HEK293 (cell line): Measurements from ENCODE around the gene PRG2.

Experiments
- CTCF ChIA-PET: fragments of 350-600 bp; formaldehyde crosslinking; extraction: SDS; loops from one replicate; lab custom pipeline; 2021; ENCODE audit warnings: antibody characterized with exemption; lab: Yijun Ruan, JAX
- POLR2A ChIA-PET: fragments of 300-600 bp; formaldehyde crosslinking; extraction: SDS; loops from one replicate; lab custom pipeline; 2020; ENCODE audit warnings: antibody characterized with exemption, inconsistent platforms; lab: Yijun Ruan, JAX
- H3K27ac ChIP-seq: fragments of 200-500 bp; sonication (Bioruptor generic); 2 replicates; pipeline ENCODE4 v1.5.1; 2014; ENCODE audit warnings: low read depth, low read length, control low read depth, inconsistent platforms; ENCODE audit errors: extremely low read depth
- H3K36me3 ChIP-seq, 2 experiments: fragments of 200-500 bp in 1 of 2; sonication (Bioruptor generic) in 1 of 2; 1 replicate in 1 of 2; 2 replicates in 1 of 2; pipeline ENCODE4 v1.5.1; 2014 to 2017; ENCODE audit warnings: inconsistent platforms in 2 of 2, low read length in 2 of 2; ENCODE audit not compliant: control insufficient read depth in 2 of 2, insufficient read depth in 1 of 2
- H3K4me1 ChIP-seq: fragments of 200-500 bp; sonication (Bioruptor generic); 2 replicates; pipeline ENCODE4 v1.5.1; 2014; ENCODE audit warnings: mild to moderate bottlenecking, low read length, inconsistent platforms; ENCODE audit not compliant: control insufficient read depth, insufficient read depth
- H3K4me3 ChIP-seq: 2 replicates; pipeline ENCODE4 v1.5.1; 2011; ENCODE audit warnings: low read depth, mild to moderate bottlenecking, control low read depth, low read length, moderate library complexity
- H3K9me3 ChIP-seq: fragments of 200-500 bp; sonication (Bioruptor generic); 2 replicates; pipeline ENCODE4 v1.5.1; 2014; ENCODE audit warnings: low read depth, low read length, inconsistent platforms; ENCODE audit not compliant: control insufficient read depth, insufficient read depth
- HOXC10 ChIP-seq: sonication (generic); formaldehyde crosslinking; IDR thresholded peaks from 2 replicates; pipeline ENCODE4 v1.8.1; 2023; ENCODE audit warnings: mild to moderate bottlenecking, missing genetic modification reagents
- KLF8 ChIP-seq: fragments of 450-650 bp; formaldehyde crosslinking; IDR thresholded peaks from 2 replicates; pipeline ENCODE4 v1.5.1; 2016; ENCODE audit warnings: missing biosample characterization, missing genetic modification characterization
- SCRT2 ChIP-seq: fragments of 450-650 bp; formaldehyde crosslinking; IDR thresholded peaks from 2 replicates; pipeline ENCODE4 v1.5.1; 2016; ENCODE audit warnings: missing biosample characterization, missing genetic modification characterization
- SETDB1 ChIP-seq: IDR thresholded peaks from one replicate; pipeline ENCODE4 v1.6.1; 2017; ENCODE audit warnings: mild to moderate bottlenecking, low read length, moderate library complexity, mixed read lengths; ENCODE audit not compliant: insufficient read length
- ZNF416 ChIP-seq: fragments of 450-650 bp; formaldehyde crosslinking; IDR thresholded peaks from 2 replicates; pipeline ENCODE4 v1.5.1; 2016; ENCODE audit warnings: missing biosample characterization, missing genetic modification characterization
- ZNF544 ChIP-seq: fragments of 450-650 bp; formaldehyde crosslinking; IDR thresholded peaks from 2 replicates; pipeline ENCODE4 v1.5.0; 2017; ENCODE audit warnings: missing biosample characterization, missing genetic modification characterization
- ZNF610 ChIP-seq: fragments of 450-650 bp; formaldehyde crosslinking; IDR thresholded peaks from 2 replicates; pipeline ENCODE4 v1.5.1; 2016; ENCODE audit warnings: missing biosample characterization, missing genetic modification characterization, borderline replicate concordance
- ZNF707 ChIP-seq: fragments of 450-650 bp; formaldehyde crosslinking; IDR thresholded peaks from 2 replicates; pipeline ENCODE4 v1.5.1; 2016; ENCODE audit warnings: missing biosample characterization, missing genetic modification characterization
- ZSCAN16 ChIP-seq: fragments of 450-650 bp; formaldehyde crosslinking; IDR thresholded peaks from 2 replicates; pipeline ENCODE4 v1.5.1; 2016; ENCODE audit warnings: missing biosample characterization, missing genetic modification characterization
- TF ChIP-seq, protein P1 (sequence below): fragments of 450-650 bp; formaldehyde crosslinking; IDR thresholded peaks from 2 replicates; pipeline ENCODE4 v1.5.1; 2016; ENCODE audit warnings: missing biosample characterization, missing genetic modification characterization, low read depth
- TF ChIP-seq, protein P2 (sequence below): fragments of 450-650 bp; formaldehyde crosslinking; IDR thresholded peaks from 2 replicates; pipeline ENCODE4 v1.5.1; 2016; ENCODE audit warnings: missing biosample characterization, missing genetic modification characterization
- TF ChIP-seq, protein P3 (sequence below): fragments of 450-650 bp; formaldehyde crosslinking; IDR thresholded peaks from 2 replicates; pipeline ENCODE4 v1.5.1; 2016; ENCODE audit warnings: missing biosample characterization, missing genetic modification characterization
- TF ChIP-seq, protein P4 (sequence below): fragments of 450-650 bp; formaldehyde crosslinking; IDR thresholded peaks from 2 replicates; pipeline ENCODE4 v1.5.1; 2016; ENCODE audit warnings: missing biosample characterization, missing genetic modification characterization
- TF ChIP-seq, protein P5 (sequence below): fragments of 450-650 bp; formaldehyde crosslinking; IDR thresholded peaks from 2 replicates; pipeline ENCODE4 v1.5.1; 2016; ENCODE audit warnings: missing biosample characterization, missing genetic modification characterization, borderline replicate concordance
- TF ChIP-seq, protein P6 (sequence below): fragments of 450-650 bp; IDR thresholded peaks from 2 replicates; pipeline ENCODE4 v1.5.1; 2018; ENCODE audit warnings: missing biosample characterization, missing genetic modification characterization

PRG2 gene

DNA sequence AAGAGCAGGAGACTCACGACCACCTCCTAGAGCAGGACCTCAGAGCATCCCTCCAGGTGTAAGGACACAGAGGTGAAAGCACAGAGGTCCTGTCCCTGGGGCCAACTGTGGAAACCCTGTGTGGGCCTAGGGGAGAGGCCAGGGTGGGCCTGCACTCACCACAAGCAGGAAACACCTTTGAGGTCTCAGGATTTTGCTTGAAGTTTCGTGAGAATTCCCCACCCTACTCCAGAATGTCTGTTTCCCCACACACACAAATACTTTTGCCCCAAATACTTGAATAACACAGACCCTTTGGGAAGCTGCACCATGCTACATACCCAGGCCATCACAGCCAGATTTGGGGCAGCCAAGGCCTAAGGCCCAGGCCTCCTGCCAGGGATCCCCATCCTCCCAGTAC lies 18.3 kb upstream of the PRG2 start (continued):
- TF ChIP-seq, protein P1, sequence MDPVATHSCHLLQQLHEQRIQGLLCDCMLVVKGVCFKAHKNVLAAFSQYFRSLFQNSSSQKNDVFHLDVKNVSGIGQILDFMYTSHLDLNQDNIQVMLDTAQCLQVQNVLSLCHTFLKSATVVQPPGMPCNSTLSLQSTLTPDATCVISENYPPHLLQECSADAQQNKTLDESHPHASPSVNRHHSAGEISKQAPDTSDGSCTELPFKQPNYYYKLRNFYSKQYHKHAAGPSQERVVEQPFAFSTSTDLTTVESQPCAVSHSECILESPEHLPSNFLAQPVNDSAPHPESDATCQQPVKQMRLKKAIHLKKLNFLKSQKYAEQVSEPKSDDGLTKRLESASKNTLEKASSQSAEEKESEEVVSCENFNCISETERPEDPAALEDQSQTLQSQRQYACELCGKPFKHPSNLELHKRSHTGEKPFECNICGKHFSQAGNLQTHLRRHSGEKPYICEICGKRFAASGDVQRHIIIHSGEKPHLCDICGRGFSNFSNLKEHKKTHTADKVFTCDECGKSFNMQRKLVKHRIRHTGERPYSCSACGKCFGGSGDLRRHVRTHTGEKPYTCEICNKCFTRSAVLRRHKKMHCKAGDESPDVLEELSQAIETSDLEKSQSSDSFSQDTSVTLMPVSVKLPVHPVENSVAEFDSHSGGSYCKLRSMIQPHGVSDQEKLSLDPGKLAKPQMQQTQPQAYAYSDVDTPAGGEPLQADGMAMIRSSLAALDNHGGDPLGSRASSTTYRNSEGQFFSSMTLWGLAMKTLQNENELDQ (tag by site-specific recombination) = no peak
- no peak for TF ChIP-seq ZNF416 (tag by site-specific recombination)
- TF ChIP-seq, protein P2, sequence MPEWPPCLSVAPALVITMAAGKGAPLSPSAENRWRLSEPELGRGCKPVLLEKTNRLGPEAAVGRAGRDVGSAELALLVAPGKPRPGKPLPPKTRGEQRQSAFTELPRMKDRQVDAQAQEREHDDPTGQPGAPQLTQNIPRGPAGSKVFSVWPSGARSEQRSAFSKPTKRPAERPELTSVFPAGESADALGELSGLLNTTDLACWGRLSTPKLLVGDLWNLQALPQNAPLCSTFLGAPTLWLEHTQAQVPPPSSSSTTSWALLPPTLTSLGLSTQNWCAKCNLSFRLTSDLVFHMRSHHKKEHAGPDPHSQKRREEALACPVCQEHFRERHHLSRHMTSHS (tag by site-specific recombination) = no peak
- TF ChIP-seq, all 188 proteins: peak for 0

DNA sequence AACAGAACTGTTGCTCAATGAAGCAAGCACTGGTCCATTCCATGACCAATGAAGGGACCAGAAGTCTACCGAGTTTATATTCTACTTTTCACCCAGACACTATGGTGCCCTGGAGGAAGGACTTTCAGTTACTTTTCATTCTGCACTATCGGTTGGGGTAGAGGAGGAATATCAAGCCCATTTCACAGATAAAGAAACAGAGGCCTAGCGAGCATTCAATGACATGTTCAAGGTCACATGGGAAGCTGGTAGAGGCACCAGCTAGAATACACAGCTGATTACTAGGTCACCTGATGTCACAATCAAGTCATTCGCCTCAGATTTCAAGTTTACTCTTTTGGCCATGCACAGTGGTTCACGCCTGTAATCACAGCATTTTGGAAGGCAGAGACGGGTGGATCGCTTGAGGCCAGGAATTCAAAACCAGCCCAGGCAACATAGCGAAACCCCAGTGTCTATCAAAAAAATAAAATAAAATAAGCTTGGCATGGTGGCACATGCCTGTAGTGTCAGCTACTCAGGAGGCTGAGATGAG lies 17.6 kb upstream of the PRG2 start:
- Histone ChIP-seq H3K36me3 (no peaks in the 10 kb centered on the region), H3K4me1 (no peaks in the 10 kb centered on the region), H3K9me3 (no peaks in the 10 kb centered on the region), H3K4me3 (no peak overlapping the region), H3K27ac (no peak overlapping the region)
- CTCF ChIA-PET = interaction anchor here (0.6 to 2.0 kb wide), 3 partner anchors 58 to 302 kb away, joined by 3 to 9 read pairs (median 5); no protein-coding TSS in a partner anchor
- TF ChIP-seq ZNF610 (tag by site-specific recombination) = no peak
- POLR2A ChIA-PET = no interaction called here

DNA sequence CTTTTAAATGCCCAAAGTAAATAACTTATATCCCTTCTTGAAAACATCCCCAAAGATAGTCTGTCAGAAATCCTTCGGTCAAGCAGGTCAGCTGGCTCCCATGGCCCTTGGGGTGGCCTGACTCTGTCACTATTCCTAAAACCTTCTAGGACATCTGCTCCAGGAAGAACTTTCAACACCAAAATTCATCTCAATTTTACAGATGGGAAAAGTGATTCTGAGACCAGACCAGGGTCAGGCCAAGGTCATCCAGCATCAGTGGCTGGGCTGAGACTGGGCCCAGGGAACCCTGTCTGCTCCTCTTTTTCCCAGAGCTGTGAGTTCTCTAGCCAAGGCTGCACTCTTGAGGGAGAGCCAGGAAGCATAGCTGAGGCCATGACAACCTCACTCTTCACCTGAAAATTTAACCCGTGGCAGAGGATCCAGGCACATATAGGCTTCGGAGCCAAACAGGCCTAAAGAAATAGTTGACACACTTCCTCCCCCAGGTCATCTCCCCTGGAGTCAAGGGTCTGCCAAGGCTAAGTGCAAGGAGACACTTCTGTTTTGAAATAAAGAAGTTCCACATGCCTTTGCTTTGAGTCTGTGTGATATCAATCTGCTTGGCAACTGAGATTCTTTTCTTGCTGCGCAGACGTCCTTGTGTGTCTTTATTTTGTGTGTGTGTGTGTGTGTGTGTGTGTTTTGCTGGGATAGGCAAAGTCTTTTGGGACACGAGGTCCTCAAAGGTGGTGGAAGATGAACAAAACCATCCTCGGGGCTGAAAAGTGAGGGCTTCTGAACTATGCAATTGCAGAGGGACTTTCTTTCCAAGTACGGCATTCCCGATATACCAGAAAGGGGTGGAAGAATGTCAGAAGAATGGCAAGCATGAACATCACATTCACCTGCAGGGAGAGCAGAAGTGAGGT lies 16.8 kb upstream of the PRG2 start:
- ChIA-PET POLR2A (interaction anchor here (0.6 kb wide), 1 partner anchor 70 kb away, joined by 4 read pairs; no protein-coding TSS in a partner anchor), CTCF (interaction anchor here (2.0 kb wide), 1 partner anchor 57 kb away, joined by 9 read pairs; no protein-coding TSS in a partner anchor)
- Histone ChIP-seq H3K9me3 (no peaks in the 10 kb centered on the region), H3K36me3 (no peaks in the 10 kb centered on the region), H3K4me3 (no peak overlapping the region), H3K27ac (no peak overlapping the region), H3K4me1 (no peaks in the 10 kb centered on the region)
- TF ChIP-seq, protein P3, sequence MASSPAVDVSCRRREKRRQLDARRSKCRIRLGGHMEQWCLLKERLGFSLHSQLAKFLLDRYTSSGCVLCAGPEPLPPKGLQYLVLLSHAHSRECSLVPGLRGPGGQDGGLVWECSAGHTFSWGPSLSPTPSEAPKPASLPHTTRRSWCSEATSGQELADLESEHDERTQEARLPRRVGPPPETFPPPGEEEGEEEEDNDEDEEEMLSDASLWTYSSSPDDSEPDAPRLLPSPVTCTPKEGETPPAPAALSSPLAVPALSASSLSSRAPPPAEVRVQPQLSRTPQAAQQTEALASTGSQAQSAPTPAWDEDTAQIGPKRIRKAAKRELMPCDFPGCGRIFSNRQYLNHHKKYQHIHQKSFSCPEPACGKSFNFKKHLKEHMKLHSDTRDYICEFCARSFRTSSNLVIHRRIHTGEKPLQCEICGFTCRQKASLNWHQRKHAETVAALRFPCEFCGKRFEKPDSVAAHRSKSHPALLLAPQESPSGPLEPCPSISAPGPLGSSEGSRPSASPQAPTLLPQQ (tag by site-specific recombination) = no peak
- TF ChIP-seq, protein P4, sequence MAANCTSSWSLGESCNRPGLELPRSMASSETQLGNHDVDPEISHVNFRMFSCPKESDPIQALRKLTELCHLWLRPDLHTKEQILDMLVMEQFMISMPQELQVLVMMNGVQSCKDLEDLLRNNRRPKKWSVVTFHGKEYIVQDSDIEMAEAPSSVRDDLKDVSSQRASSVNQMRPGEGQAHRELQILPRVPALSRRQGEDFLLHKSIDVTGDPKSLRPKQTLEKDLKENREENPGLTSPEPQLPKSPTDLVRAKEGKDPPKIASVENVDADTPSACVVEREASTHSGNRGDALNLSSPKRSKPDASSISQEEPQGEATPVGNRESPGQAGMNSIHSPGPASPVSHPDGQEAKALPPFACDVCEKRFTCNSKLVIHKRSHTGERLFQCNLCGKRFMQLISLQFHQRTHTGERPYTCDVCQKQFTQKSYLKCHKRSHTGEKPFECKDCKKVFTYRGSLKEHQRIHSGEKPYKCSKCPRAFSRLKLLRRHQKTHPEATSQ = no peak
- no peak for TF ChIP-seq SETDB1
- TF ChIP-seq ZNF707 = no peak
- TF ChIP-seq, protein P5, sequence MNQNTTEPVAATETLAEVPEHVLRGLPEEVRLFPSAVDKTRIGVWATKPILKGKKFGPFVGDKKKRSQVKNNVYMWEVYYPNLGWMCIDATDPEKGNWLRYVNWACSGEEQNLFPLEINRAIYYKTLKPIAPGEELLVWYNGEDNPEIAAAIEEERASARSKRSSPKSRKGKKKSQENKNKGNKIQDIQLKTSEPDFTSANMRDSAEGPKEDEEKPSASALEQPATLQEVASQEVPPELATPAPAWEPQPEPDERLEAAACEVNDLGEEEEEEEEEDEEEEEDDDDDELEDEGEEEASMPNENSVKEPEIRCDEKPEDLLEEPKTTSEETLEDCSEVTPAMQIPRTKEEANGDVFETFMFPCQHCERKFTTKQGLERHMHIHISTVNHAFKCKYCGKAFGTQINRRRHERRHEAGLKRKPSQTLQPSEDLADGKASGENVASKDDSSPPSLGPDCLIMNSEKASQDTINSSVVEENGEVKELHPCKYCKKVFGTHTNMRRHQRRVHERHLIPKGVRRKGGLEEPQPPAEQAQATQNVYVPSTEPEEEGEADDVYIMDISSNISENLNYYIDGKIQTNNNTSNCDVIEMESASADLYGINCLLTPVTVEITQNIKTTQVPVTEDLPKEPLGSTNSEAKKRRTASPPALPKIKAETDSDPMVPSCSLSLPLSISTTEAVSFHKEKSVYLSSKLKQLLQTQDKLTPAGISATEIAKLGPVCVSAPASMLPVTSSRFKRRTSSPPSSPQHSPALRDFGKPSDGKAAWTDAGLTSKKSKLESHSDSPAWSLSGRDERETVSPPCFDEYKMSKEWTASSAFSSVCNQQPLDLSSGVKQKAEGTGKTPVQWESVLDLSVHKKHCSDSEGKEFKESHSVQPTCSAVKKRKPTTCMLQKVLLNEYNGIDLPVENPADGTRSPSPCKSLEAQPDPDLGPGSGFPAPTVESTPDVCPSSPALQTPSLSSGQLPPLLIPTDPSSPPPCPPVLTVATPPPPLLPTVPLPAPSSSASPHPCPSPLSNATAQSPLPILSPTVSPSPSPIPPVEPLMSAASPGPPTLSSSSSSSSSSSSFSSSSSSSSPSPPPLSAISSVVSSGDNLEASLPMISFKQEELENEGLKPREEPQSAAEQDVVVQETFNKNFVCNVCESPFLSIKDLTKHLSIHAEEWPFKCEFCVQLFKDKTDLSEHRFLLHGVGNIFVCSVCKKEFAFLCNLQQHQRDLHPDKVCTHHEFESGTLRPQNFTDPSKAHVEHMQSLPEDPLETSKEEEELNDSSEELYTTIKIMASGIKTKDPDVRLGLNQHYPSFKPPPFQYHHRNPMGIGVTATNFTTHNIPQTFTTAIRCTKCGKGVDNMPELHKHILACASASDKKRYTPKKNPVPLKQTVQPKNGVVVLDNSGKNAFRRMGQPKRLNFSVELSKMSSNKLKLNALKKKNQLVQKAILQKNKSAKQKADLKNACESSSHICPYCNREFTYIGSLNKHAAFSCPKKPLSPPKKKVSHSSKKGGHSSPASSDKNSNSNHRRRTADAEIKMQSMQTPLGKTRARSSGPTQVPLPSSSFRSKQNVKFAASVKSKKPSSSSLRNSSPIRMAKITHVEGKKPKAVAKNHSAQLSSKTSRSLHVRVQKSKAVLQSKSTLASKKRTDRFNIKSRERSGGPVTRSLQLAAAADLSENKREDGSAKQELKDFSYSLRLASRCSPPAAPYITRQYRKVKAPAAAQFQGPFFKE (tag by site-specific recombination) = no peak
- TF ChIP-seq, protein P6, sequence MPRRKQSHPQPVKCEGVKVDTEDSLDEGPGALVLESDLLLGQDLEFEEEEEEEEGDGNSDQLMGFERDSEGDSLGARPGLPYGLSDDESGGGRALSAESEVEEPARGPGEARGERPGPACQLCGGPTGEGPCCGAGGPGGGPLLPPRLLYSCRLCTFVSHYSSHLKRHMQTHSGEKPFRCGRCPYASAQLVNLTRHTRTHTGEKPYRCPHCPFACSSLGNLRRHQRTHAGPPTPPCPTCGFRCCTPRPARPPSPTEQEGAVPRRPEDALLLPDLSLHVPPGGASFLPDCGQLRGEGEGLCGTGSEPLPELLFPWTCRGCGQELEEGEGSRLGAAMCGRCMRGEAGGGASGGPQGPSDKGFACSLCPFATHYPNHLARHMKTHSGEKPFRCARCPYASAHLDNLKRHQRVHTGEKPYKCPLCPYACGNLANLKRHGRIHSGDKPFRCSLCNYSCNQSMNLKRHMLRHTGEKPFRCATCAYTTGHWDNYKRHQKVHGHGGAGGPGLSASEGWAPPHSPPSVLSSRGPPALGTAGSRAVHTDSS (tag by site-specific recombination) = no peak
- TF ChIP-seq HOXC10 = no peak
- TF ChIP-seq ZSCAN16 (tag by site-specific recombination) = no peak
- no peak for TF ChIP-seq ZNF544 (tag by site-specific recombination)
- TF ChIP-seq SCRT2 (tag by site-specific recombination) = no peak
- no peak for TF ChIP-seq KLF8
